ENCODE results near the gene BUD13. TPM values are rescaled to one million over a fixed set of nuclear protein-coding genes. Genes with fewer than 3 reads are reported as not detected.
A peak's percentile ranks its signal among the peaks of the same experiment; 100 is the strongest.

BUD13 gene
- polyA plus RNA-seq, 2 of the 4 experiments (the other 2 are of a cell fraction), result 9.8 to 16.2 TPM

DNA sequence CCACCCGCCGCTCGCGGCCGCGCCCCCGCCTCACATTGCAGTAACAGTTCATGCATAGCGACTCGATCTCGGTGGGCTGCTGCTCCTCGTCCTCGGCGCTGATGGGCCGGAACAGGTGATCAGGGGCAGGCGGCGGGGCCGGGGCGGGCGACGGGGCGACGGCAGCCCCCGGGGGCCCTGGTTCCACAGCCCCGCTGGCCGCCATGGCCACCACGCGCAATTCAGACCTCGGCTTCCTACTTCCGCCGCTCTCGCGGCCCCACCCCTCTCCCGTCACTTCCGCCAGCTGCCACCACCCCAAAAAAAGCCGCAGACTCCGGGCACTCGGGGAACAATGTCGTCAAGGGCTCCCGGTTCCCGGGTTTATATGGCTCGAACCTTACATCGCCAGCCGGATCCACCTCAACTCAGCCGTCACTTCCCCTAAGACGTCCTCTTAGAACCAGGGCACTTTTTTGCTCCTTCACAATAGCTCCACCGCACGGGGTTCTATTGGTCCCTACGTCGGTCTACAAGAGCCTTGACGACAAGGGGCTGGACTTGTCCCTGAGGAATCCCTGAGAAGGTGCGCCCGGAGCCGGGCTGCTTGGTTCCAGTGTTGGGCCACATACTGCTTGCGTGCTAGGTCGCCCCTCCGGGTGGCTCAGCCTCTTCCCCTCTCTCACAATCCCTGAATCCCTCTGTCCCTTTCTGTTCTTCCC is 15.1 kb upstream of the BUD13 start, which contains the start of gene ZPR1 (continued):
- TF ChIP-seq TFCP2L1 (CRISPR knock-in tag; IDR thresholded peaks at IDR 0.05) (no peak), MYC (IDR thresholded peaks at IDR 0.05; ENCODE audit: borderline replicate concordance, low read length) (0 out of 2 replicates have a peak, but pooled peaks have one; percentile 62), PHF8 (IDR thresholded peaks at IDR 0.05; ENCODE audit: borderline replicate concordance, low read depth) (peak; percentile 91; the same call in 1 of the 2 replicates)

DNA sequence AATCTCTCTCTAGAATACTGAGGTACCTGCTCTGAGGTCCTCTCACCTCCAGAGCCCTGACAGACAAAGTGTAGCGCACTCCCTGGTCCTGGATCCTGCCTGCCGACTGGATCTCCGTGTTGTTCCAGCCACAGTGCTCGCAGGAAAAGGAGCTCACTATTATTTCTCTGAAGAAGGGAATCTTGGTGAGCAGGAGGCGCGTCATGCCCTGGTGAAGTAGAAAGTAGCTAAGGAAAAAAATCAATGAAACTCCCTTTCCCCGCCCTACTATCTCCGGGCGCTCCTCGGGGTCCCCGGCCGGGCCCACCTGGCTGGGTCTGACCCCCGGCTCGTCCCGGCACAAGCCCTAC is 14.6 kb upstream of the BUD13 start:
- CTCF ChIA-PET, result interaction anchor here (0.5 to 8.8 kb wide), 5 partner anchors 10 to 320 kb away, joined by 4 to 114 read pairs (median 6); no protein-coding TSS in a partner anchor
- 6% methylated on average over 11 of the region's 15 CpGs for WGBS (ENCODE audit: missing lambda C conversion rate)
- Histone ChIP-seq H3K4me1 (peaks cover 10% of the 10 kb centered on the region; the same call in 1 of the 3 replicates), H3K27ac (peak overlapping the region; percentile 94 to 97), H3K9me3 (no peaks in the 10 kb centered on the region), H3K4me2 (peak overlapping the region; percentile 77), H3K4me3 (peak overlapping the region; percentile 94)
- no peak for TF ChIP-seq RNF2 (IDR thresholded peaks at IDR 0.05; ENCODE audit: borderline replicate concordance, low read depth)
- no peak for TF ChIP-seq SMC3 (IDR thresholded peaks at IDR 0.05)
- no peak for TF ChIP-seq CHD2 (IDR thresholded peaks at IDR 0.05; ENCODE audit: low read length, partially characterized antibody)
- no peak for TF ChIP-seq HOXB13 (CRISPR knock-in tag; IDR thresholded peaks at IDR 0.05; ENCODE audit: low read depth)
- no peak for TF ChIP-seq RCOR1 (IDR thresholded peaks at IDR 0.05; ENCODE audit: low read depth, low read length)
- no peak for TF ChIP-seq EP300 (IDR thresholded peaks at IDR 0.05)
- no peak for TF ChIP-seq EHMT2 (IDR thresholded peaks at IDR 0.05; ENCODE audit: low read depth)
- TF ChIP-seq KDM1A (IDR thresholded peaks at IDR 0.05; ENCODE audit: low read depth), result no peak
- no peak for ATAC-seq
- POLR2A ChIA-PET, result interaction anchor here (0.9 to 1.3 kb wide), 4 partner anchors 14 to 311 kb away, joined by 3 to 6 read pairs (median 4); partner anchors contain the start of genes APOA4, BUD13 and SIK3
- no peak for FAIRE-seq
- DNase-seq (ENCODE audit: low read depth in 1 of 2, low spot score in 1 of 2), result no peak

DNA sequence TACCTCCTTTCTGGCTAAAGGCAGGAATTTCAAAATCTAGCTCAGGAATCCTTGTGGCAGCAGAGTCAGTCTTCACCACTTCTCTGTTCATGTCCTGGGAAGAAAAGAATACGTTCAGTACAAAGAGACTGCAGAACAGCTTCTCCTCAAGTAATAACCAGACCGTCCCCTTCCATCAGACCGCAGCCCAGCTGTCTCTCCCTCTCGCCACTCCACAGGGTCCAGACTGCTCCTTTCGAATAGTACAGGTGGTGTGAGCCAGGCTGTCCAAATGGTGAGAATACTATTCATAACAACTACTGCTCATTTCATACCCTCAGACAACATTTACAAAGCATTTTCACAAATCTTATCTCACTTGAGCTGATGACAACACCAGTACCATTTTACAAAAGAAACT is 14.2 kb upstream of the BUD13 start:
- Histone ChIP-seq H3K4me2 (peak overlapping the region; percentile 77), H3K4me3 (peak overlapping the region; percentile 94), H3K27ac (peak overlapping the region; percentile 94 to 97), H3K4me1 (peaks cover 10% of the 10 kb centered on the region; the same call in 1 of the 3 replicates), H3K9me3 (no peaks in the 10 kb centered on the region)
- 81% methylated on average over 5 of the region's 5 CpGs for WGBS (ENCODE audit: missing lambda C conversion rate)
- no peak for FAIRE-seq
- POLR2A ChIA-PET, result interaction anchor here (0.7 to 1.3 kb wide), 3 partner anchors 36 to 54 kb away, joined by 3 to 4 read pairs (median 3); partner anchors contain the start of gene APOA4
- no peak for DNase-seq (ENCODE audit: low read depth in 1 of 2, low spot score in 1 of 2)
- CTCF ChIA-PET, result interaction anchor here (0.8 to 8.8 kb wide), 4 partner anchors 9 to 320 kb away, joined by 5 to 114 read pairs (median 6); no protein-coding TSS in a partner anchor
- ATAC-seq, result no peak
- TF ChIP-seq HOXB13 (CRISPR knock-in tag; IDR thresholded peaks at IDR 0.05; ENCODE audit: low read depth) (no peak), JUNB (IDR thresholded peaks at IDR 0.05) (no peak), HEYL (CRISPR knock-in tag; IDR thresholded peaks at IDR 0.05) (no peak), ZNF302 (CRISPR knock-in tag; IDR thresholded peaks at IDR 0.05) (no peak)

DNA sequence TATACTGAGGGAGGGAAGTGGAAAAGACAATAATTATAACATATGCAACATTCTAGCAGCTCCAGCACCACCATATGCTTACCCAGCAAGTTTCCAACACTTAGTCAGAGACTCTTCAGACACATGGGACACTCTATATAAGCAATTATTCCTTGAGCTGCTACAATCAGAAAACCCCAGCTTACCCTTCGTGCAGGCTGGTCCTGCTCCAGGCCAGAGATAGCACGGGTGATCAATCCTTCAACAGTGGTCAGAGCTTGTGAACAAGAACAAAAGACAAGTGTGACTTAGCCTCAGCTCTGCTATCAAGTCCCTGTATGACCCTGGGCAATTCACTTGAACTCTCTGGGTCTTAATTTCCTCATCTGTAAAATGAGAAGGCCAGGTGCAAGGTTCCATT is 13.5 kb upstream of the BUD13 start:
- CTCF ChIA-PET, result interaction anchor here (1.8 to 8.8 kb wide), 3 partner anchors 9 to 321 kb away, joined by 5 to 114 read pairs (median 6); no protein-coding TSS in a partner anchor
- 90% methylated on average over 2 of the region's 2 CpGs for WGBS (ENCODE audit: missing lambda C conversion rate)

DNA sequence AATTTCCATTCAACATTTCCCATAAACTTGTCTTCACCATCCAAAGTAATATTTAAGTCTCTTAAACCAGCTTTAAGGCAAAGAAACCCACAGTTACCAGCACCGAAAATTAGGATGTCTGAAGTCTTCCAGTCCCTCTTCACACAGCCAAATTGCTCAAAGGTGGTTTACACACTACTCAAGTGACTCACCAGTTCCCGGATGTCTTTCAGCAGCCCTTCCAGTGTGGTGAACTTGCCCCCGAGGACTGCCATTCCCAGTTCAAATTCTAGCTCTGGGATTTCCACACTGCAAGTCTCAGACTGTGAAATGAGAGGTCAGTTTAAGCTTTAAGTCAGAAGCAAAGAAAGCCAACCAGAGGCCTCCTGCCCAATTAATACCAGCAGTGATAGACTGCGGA is 9.9 kb upstream of the BUD13 start:
- no peak for TF ChIP-seq HEYL (CRISPR knock-in tag; IDR thresholded peaks at IDR 0.05)
- no peak for TF ChIP-seq EHMT2 (IDR thresholded peaks at IDR 0.05; ENCODE audit: low read depth)
- TF ChIP-seq SMC3 (IDR thresholded peaks at IDR 0.05), result no peak
- no peak for TF ChIP-seq POLR2AphosphoS2 (conservative IDR thresholded peaks at IDR 0.05; ENCODE audit: low read length)
- TF ChIP-seq, protein P1, sequence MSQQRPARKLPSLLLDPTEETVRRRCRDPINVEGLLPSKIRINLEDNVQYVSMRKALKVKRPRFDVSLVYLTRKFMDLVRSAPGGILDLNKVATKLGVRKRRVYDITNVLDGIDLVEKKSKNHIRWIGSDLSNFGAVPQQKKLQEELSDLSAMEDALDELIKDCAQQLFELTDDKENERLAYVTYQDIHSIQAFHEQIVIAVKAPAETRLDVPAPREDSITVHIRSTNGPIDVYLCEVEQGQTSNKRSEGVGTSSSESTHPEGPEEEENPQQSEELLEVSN (IDR thresholded peaks at IDR 0.05; ENCODE audit: borderline replicate concordance, low read depth), result no peak
- no peak for TF ChIP-seq ESRRA (IDR thresholded peaks at IDR 0.05; ENCODE audit: borderline replicate concordance, low read length)
- TF ChIP-seq NPAS2 (CRISPR knock-in tag; IDR thresholded peaks at IDR 0.05; ENCODE audit: borderline replicate concordance), result no peak
- no peak for TF ChIP-seq HOXB13 (CRISPR knock-in tag; IDR thresholded peaks at IDR 0.05; ENCODE audit: low read depth)
- TF ChIP-seq FOXS1 (CRISPR knock-in tag; IDR thresholded peaks at IDR 0.05), result no peak
- no peak for TF ChIP-seq FOSL2 (IDR thresholded peaks at IDR 0.05)
- TF ChIP-seq FOSL2 (CRISPR knock-in tag; IDR thresholded peaks at IDR 0.05), result no peak
- TF ChIP-seq MYC (IDR thresholded peaks at IDR 0.05; ENCODE audit: borderline replicate concordance, low read length), result no peak
- FAIRE-seq, result no peak
- Histone ChIP-seq H3K9me3 (no peaks in the 10 kb centered on the region), H3K27ac (no peak overlapping the region), H3K4me2 (no peak overlapping the region), H3K4me1 (peaks cover 7% of the 10 kb centered on the region; the same call in 1 of the 3 replicates), H3K4me3 (no peak overlapping the region)
- DNase-seq (ENCODE audit: low read depth in 1 of 2, low spot score in 1 of 2), result no peak
- CTCF ChIA-PET, result interaction anchor here (1.4 kb wide), 1 partner anchor 9 kb away, joined by 7 read pairs; the partner anchor contains the start of gene APOA5
- no peak for ATAC-seq
- 91% methylated on average over 4 of the region's 4 CpGs for WGBS (ENCODE audit: missing lambda C conversion rate)
- POLR2A ChIA-PET, result interaction anchor here (0.6 to 1.1 kb wide), 2 partner anchors 9 to 356 kb away, joined by 3 read pairs; no protein-coding TSS in a partner anchor

More for the DNA sequence above, 13.5 kb upstream of the BUD13 start:
- Histone ChIP-seq H3K4me1 (peaks cover 10% of the 10 kb centered on the region; the same call in 1 of the 3 replicates), H3K9me3 (no peaks in the 10 kb centered on the region), H3K4me3 (peak overlapping the region; percentile 94; the same call in 2 of the 3 replicates), H3K27ac (no peak overlapping the region), H3K4me2 (peak overlapping the region; percentile 77)
- FAIRE-seq, result no peak
- DNase-seq (ENCODE audit: low read depth in 1 of 2, low spot score in 1 of 2), result no peak
- POLR2A ChIA-PET, result interaction anchor here (1.3 kb wide), 1 partner anchor 37 kb away, joined by 3 read pairs; the partner anchor contains the start of gene APOA4
- no peak for TF ChIP-seq FOSB (CRISPR knock-in tag; IDR thresholded peaks at IDR 0.05)
- TF ChIP-seq ESRRA (IDR thresholded peaks at IDR 0.05; ENCODE audit: borderline replicate concordance, low read length), result no peak
- no peak for TF ChIP-seq POLR2AphosphoS2 (conservative IDR thresholded peaks at IDR 0.05; ENCODE audit: low read length)
- TF ChIP-seq CBX8 (IDR thresholded peaks at IDR 0.05), result no peak
- no peak for TF ChIP-seq SREBF2 (IDR thresholded peaks at IDR 0.05)
- no peak for ATAC-seq
